ENCODE data around the gene NUDCD3.
A peak's percentile ranks its signal among the peaks of the same experiment; 100 is the strongest.

NUDCD3 gene

GRCh38 chr7:44536090-44536489 lies 45.6 kb upstream of the NUDCD3 start:
- no peak overlapping the region for H3K27ac Mint-ChIP-seq
- peaks cover 7% of the 10 kb centered on the region for H3K27me3 Mint-ChIP-seq (ENCODE audit: low read depth)
- TF ChIP-seq CTCF (IDR thresholded peaks at IDR 0.05; ENCODE audit: unreplicated experiment in 3 of 3): no peak
- no peaks in the 10 kb centered on the region for H3K36me3 Mint-ChIP-seq (ENCODE audit: low read depth)
- no peak overlapping the region for H3K4me3 Mint-ChIP-seq
- H3K9me3 Mint-ChIP-seq: no peaks in the 10 kb centered on the region
- H3K4me1 Mint-ChIP-seq: no peaks in the 10 kb centered on the region

GRCh38 chr7:44535348-44536064 lies 45.0 kb upstream of the NUDCD3 start:
- Mint-ChIP-seq H3K27me3 (ENCODE audit: low read depth) (peaks cover 8% of the 10 kb centered on the region), H3K27ac (no peak overlapping the region), H3K9me3 (no peaks in the 10 kb centered on the region), H3K4me3 (no peak overlapping the region), H3K4me1 (no peaks in the 10 kb centered on the region), H3K36me3 (ENCODE audit: low read depth) (no peaks in the 10 kb centered on the region)
- TF ChIP-seq CTCF (IDR thresholded peaks at IDR 0.05; ENCODE audit: unreplicated experiment in 3 of 3): no peak

GRCh38 chr7:44534501-44534900 lies 44.0 kb upstream of the NUDCD3 start:
- Mint-ChIP-seq H3K4me1 (no peaks in the 10 kb centered on the region), H3K4me3 (no peak overlapping the region), H3K9me3 (no peaks in the 10 kb centered on the region), H3K27me3 (ENCODE audit: low read depth) (peaks cover 8% of the 10 kb centered on the region), H3K36me3 (ENCODE audit: low read depth) (no peaks in the 10 kb centered on the region), H3K27ac (no peak overlapping the region)
- TF ChIP-seq CTCF (IDR thresholded peaks at IDR 0.05; ENCODE audit: unreplicated experiment in 3 of 3): peak; percentile 25 to 42 (median 38)

- Mint-ChIP-seq H3K4me3 (no peak overlapping the region), H3K36me3 (ENCODE audit: low read depth) (peaks cover 1% of the 10 kb centered on the region), H3K27me3 (ENCODE audit: low read depth) (peaks cover 8% of the 10 kb centered on the region), H3K9me3 (peaks cover under 1% of the 10 kb centered on the region), H3K4me1 (no peaks in the 10 kb centered on the region), H3K27ac (no peak overlapping the region)
- no peak for TF ChIP-seq CTCF (IDR thresholded peaks at IDR 0.05; ENCODE audit: unreplicated experiment in 3 of 3)
Measured at GRCh38 chr7:44534087-44534486, 43.6 kb upstream of the NUDCD3 start.

GRCh38 chr7:44533301-44534055 lies 43.0 kb upstream of the NUDCD3 start:
- TF ChIP-seq CTCF (IDR thresholded peaks at IDR 0.05; ENCODE audit: unreplicated experiment in 3 of 3): no peak
- Mint-ChIP-seq H3K27me3 (ENCODE audit: low read depth) (peaks cover 11% of the 10 kb centered on the region), H3K4me1 (no peaks in the 10 kb centered on the region), H3K36me3 (ENCODE audit: low read depth) (peaks cover 4% of the 10 kb centered on the region), H3K9me3 (peaks cover 3% of the 10 kb centered on the region), H3K27ac (no peak overlapping the region), H3K4me3 (no peak overlapping the region)

Measured in nephron (organoid).